Measurements from ENCODE around the gene SNTN. TPM values are rescaled to one million over a fixed set of nuclear protein-coding genes. Genes with fewer than 3 reads are reported as not detected.
A peak's percentile ranks its signal among the peaks of the same experiment; 100 is the strongest.

Gene SNTN
- total and polyA plus RNA-seq, 2 experiments from 2014 or later: 0.70 TPM; not detected in 1

DNA sequence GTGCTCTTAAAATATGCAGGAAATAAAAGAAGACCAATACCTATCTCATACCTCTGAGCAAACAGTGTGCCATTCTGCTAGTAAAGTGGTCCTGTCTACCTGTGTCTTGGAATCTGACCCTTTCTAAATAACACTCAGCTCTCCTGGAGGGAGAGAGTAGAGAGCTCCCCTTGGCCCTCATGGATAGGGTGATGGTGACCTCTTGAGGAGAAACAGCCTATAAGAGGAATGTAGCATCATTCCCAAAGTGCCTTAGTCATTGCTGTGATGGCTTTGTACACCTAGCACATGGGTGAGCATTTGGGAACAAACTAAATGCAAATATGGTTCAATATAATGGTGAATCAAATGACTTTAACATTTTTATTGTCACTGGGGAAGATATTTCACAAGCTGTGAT lies 10.0 kb downstream of the SNTN start:
- ATAC-seq (peak; percentile 97), DNase-seq (ENCODE audit: low spot score) (peak; percentile 66)
- no peaks in the 10 kb centered on the region for H3K27me3 Mint-ChIP-seq (ENCODE audit: insufficient read depth, low read depth, poor library complexity)
- H3K27ac Mint-ChIP-seq: no peak overlapping the region
- Histone ChIP-seq H2AFZ (peak overlapping the region; percentile 44; the same call in 1 of the 2 replicates), H4K20me1 (replicated peaks; ENCODE audit: insufficient read depth) (no peaks in the 10 kb centered on the region), H3K9me2 (ENCODE audit: insufficient read depth) (0 out of 2 replicates have a peak, but pooled peaks cover 4% of the 10 kb centered on the region), H3F3A (replicated peaks; ENCODE audit: low read depth) (no peaks in the 10 kb centered on the region), H3K27me3 (ENCODE audit: insufficient read depth) (no peaks in the 10 kb centered on the region), H3K36me3 (ENCODE audit: insufficient read depth) (no peaks in the 10 kb centered on the region), H3K4me3 (no peak overlapping the region), H3K27ac (ENCODE audit: low read depth) (no peak overlapping the region), H3K4me2 (no peak overlapping the region), H3K4me1 (ENCODE audit: insufficient read depth) (no peaks in the 10 kb centered on the region), H3K79me2 (replicated peaks; ENCODE audit: insufficient read depth) (no peaks in the 10 kb centered on the region)
- H3K36me3 Mint-ChIP-seq (ENCODE audit: low read depth): no peaks in the 10 kb centered on the region
- no peak overlapping the region for H3K4me3 Mint-ChIP-seq
- no peak for TF ChIP-seq CREB1 (CRISPR knock-in tag; IDR thresholded peaks at IDR 0.05; ENCODE audit: low read depth)
- TF ChIP-seq, protein P1, sequence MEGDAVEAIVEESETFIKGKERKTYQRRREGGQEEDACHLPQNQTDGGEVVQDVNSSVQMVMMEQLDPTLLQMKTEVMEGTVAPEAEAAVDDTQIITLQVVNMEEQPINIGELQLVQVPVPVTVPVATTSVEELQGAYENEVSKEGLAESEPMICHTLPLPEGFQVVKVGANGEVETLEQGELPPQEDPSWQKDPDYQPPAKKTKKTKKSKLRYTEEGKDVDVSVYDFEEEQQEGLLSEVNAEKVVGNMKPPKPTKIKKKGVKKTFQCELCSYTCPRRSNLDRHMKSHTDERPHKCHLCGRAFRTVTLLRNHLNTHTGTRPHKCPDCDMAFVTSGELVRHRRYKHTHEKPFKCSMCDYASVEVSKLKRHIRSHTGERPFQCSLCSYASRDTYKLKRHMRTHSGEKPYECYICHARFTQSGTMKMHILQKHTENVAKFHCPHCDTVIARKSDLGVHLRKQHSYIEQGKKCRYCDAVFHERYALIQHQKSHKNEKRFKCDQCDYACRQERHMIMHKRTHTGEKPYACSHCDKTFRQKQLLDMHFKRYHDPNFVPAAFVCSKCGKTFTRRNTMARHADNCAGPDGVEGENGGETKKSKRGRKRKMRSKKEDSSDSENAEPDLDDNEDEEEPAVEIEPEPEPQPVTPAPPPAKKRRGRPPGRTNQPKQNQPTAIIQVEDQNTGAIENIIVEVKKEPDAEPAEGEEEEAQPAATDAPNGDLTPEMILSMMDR (conservative IDR thresholded peaks at IDR 0.05; ENCODE audit: low read depth in 2 of 2): peak; percentile 59 to 80
- no peaks in the 10 kb centered on the region for H3K9me3 Mint-ChIP-seq
- 0 out of 3 replicates have a peak, but pooled peaks cover 3% of the 10 kb centered on the region for H3K4me1 Mint-ChIP-seq

- Histone ChIP-seq H3K9me2 (ENCODE audit: insufficient read depth) (0 out of 2 replicates have a peak, but pooled peaks cover 8% of the 10 kb centered on the region), H3F3A (replicated peaks; ENCODE audit: low read depth) (no peaks in the 10 kb centered on the region), H3K27ac (ENCODE audit: low read depth) (no peak overlapping the region), H3K4me2 (no peak overlapping the region), H3K79me2 (replicated peaks; ENCODE audit: insufficient read depth) (no peaks in the 10 kb centered on the region), H3K4me1 (ENCODE audit: insufficient read depth) (no peaks in the 10 kb centered on the region), H3K4me3 (no peak overlapping the region), H3K36me3 (ENCODE audit: insufficient read depth) (no peaks in the 10 kb centered on the region), H4K20me1 (replicated peaks; ENCODE audit: insufficient read depth) (no peaks in the 10 kb centered on the region), H3K27me3 (ENCODE audit: insufficient read depth) (no peaks in the 10 kb centered on the region), H2AFZ (no peak overlapping the region)
- no peak for DNase-seq (ENCODE audit: low spot score)
- Mint-ChIP-seq H3K27me3 (ENCODE audit: insufficient read depth, low read depth, poor library complexity) (no peaks in the 10 kb centered on the region), H3K36me3 (ENCODE audit: low read depth) (no peaks in the 10 kb centered on the region), H3K27ac (no peak overlapping the region), H3K4me1 (no peaks in the 10 kb centered on the region), H3K4me3 (no peak overlapping the region), H3K9me3 (no peaks in the 10 kb centered on the region; the same call in 2 of the 3 replicates)
- no peak for ATAC-seq
- TF ChIP-seq NANOG (IDR thresholded peaks at IDR 0.05; ENCODE audit: borderline replicate concordance) (no peak), JUNB (IDR thresholded peaks at IDR 0.05; ENCODE audit: unreplicated experiment) (no peak), REST (IDR thresholded peaks at IDR 0.05; ENCODE audit: unreplicated experiment) (no peak), CREB1 (CRISPR knock-in tag; IDR thresholded peaks at IDR 0.05; ENCODE audit: low read depth) (no peak), EZH2phosphoT487 (IDR thresholded peaks at IDR 0.05; ENCODE audit: unreplicated experiment) (no peak), POLR2AphosphoS5 (IDR thresholded peaks at IDR 0.05; ENCODE audit: low read depth) (no peak), ETS1 (IDR thresholded peaks at IDR 0.05) (no peak)
- TF ChIP-seq, protein P2, sequence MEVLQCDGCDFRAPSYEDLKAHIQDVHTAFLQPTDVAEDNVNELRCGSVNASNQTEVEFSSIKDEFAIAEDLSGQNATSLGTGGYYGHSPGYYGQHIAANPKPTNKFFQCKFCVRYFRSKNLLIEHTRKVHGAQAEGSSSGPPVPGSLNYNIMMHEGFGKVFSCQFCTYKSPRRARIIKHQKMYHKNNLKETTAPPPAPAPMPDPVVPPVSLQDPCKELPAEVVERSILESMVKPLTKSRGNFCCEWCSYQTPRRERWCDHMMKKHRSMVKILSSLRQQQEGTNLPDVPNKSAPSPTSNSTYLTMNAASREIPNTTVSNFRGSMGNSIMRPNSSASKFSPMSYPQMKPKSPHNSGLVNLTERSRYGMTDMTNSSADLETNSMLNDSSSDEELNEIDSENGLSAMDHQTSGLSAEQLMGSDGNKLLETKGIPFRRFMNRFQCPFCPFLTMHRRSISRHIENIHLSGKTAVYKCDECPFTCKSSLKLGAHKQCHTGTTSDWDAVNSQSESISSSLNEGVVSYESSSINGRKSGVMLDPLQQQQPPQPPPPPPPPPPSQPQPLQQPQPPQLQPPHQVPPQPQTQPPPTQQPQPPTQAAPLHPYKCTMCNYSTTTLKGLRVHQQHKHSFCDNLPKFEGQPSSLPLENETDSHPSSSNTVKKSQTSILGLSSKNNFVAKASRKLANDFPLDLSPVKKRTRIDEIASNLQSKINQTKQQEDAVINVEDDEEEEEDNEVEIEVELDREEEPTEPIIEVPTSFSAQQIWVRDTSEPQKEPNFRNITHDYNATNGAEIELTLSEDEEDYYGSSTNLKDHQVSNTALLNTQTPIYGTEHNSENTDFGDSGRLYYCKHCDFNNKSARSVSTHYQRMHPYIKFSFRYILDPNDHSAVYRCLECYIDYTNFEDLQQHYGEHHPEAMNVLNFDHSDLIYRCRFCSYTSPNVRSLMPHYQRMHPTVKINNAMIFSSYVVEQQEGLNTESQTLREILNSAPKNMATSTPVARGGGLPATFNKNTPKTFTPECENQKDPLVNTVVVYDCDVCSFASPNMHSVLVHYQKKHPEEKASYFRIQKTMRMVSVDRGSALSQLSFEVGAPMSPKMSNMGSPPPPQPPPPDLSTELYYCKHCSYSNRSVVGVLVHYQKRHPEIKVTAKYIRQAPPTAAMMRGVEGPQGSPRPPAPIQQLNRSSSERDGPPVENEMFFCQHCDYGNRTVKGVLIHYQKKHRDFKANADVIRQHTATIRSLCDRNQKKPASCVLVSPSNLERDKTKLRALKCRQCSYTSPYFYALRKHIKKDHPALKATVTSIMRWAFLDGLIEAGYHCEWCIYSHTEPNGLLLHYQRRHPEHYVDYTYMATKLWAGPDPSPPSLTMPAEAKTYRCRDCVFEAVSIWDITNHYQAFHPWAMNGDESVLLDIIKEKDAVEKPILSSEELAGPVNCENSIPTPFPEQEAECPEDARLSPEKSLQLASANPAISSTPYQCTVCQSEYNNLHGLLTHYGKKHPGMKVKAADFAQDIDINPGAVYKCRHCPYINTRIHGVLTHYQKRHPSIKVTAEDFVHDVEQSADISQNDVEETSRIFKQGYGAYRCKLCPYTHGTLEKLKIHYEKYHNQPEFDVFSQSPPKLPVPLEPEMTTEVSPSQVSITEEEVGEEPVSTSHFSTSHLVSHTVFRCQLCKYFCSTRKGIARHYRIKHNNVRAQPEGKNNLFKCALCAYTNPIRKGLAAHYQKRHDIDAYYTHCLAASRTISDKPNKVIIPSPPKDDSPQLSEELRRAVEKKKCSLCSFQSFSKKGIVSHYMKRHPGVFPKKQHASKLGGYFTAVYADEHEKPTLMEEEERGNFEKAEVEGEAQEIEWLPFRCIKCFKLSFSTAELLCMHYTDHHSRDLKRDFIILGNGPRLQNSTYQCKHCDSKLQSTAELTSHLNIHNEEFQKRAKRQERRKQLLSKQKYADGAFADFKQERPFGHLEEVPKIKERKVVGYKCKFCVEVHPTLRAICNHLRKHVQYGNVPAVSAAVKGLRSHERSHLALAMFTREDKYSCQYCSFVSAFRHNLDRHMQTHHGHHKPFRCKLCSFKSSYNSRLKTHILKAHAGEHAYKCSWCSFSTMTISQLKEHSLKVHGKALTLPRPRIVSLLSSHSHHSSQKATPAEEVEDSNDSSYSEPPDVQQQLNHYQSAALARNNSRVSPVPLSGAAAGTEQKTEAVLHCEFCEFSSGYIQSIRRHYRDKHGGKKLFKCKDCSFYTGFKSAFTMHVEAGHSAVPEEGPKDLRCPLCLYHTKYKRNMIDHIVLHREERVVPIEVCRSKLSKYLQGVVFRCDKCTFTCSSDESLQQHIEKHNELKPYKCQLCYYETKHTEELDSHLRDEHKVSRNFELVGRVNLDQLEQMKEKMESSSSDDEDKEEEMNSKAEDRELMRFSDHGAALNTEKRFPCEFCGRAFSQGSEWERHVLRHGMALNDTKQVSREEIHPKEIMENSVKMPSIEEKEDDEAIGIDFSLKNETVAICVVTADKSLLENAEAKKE (CRISPR knock-in tag; IDR thresholded peaks at IDR 0.05): no peak
These were observed 18.1 kb downstream of the SNTN start for GRCh38 chr3:63670544-63670943.
